Osteocyte (in vitro differentiated cells): ENCODE measurements around the gene MRPS14. TPM values are rescaled to one million over a fixed set of nuclear protein-coding genes. Genes with fewer than 3 reads are reported as not detected.

ENCODE experiments used
- DNase-seq: peaks from one replicate; pipeline ENCODE4 v3.0.0; 2021; ENCODE audit warnings: mixed read lengths; ENCODE audit not compliant: unreplicated experiment; ENCODE audit errors: extremely low spot score
- H3K27ac Mint-ChIP-seq: one replicate; pipeline ENCODE4 v1.8.0; 2021; ENCODE audit warnings: mild to moderate bottlenecking, mixed read lengths; ENCODE audit not compliant: unreplicated experiment
- H3K27me3 Mint-ChIP-seq: one replicate; pipeline ENCODE4 v1.8.0; 2021; ENCODE audit warnings: mixed read lengths; ENCODE audit not compliant: unreplicated experiment
- H3K36me3 Mint-ChIP-seq: one replicate; pipeline ENCODE4 v1.8.0; 2021; ENCODE audit warnings: mixed read lengths; ENCODE audit not compliant: unreplicated experiment
- H3K4me1 Mint-ChIP-seq: one replicate; pipeline ENCODE4 v1.8.0; 2021; ENCODE audit warnings: mixed read lengths; ENCODE audit not compliant: unreplicated experiment
- H3K4me3 Mint-ChIP-seq: one replicate; pipeline ENCODE4 v1.8.0; 2021; ENCODE audit warnings: mild to moderate bottlenecking, moderate library complexity, mixed read lengths; ENCODE audit not compliant: unreplicated experiment
- H3K9me3 Mint-ChIP-seq: one replicate; pipeline ENCODE4 v1.8.0; 2021; ENCODE audit warnings: mixed read lengths; ENCODE audit not compliant: unreplicated experiment
- CTCF ChIP-seq: fragments of 200-600 bp; sonication (generic); IDR thresholded peaks from 2 replicates; pipeline ENCODE4 v1.5.0; 2021; ENCODE audit warnings: antibody characterized with exemption, mild to moderate bottlenecking, moderate library complexity
- total RNA-seq: library from RNA; stranded (reverse); gene quantifications from 2 replicates; pipeline ENCODE4 v1.2.1, GENCODE V29; 2021

Gene MRPS14
- total RNA-seq, 1 donor from 2014 or later = 29.8 TPM

GRCh38 chr1:174976436-174977108, 46.7 kb downstream of the MRPS14 start:
- H3K9me3 Mint-ChIP-seq = no peaks in the 10 kb centered on the region
- no peak overlapping the region for H3K27ac Mint-ChIP-seq
- no peak for TF ChIP-seq CTCF
- H3K27me3 Mint-ChIP-seq = no peaks in the 10 kb centered on the region
- H3K4me3 Mint-ChIP-seq = no peak overlapping the region
- DNase-seq = no peak
- no peaks in the 10 kb centered on the region for H3K4me1 Mint-ChIP-seq
- peaks cover 7% of the 10 kb centered on the region for H3K36me3 Mint-ChIP-seq

- Mint-ChIP-seq H3K36me3 (peaks cover 4% of the 10 kb centered on the region), H3K27ac (no peak overlapping the region), H3K9me3 (no peaks in the 10 kb centered on the region), H3K4me1 (no peaks in the 10 kb centered on the region), H3K4me3 (no peak overlapping the region), H3K27me3 (no peaks in the 10 kb centered on the region)
- TF ChIP-seq CTCF = no peak
- DNase-seq = no peak
These were observed 47.5 kb downstream of the MRPS14 start for GRCh38 chr1:174975764-174976163.

DNA sequence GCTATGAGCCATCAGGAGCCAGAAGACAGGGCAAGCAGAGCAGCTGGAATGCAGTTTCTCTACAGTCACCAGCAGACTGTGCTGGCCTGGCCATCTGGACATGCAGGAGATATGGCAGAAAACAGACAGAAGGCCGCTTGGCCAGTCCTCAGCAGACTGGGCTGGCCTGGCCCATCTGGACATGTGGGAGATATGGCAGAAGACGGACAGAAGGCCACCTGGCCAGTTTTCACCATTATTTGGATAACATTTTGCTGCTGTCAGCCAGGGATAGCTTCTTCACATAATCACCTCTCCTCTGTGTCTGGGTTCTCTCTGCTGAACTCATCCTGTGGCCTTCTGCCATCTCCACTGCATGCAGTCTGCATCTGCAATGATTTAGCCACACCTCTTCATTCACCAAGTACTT, 48.5 kb downstream of the MRPS14 start:
- H3K27me3 Mint-ChIP-seq = no peaks in the 10 kb centered on the region
- no peaks in the 10 kb centered on the region for H3K4me1 Mint-ChIP-seq
- no peak for DNase-seq
- peaks cover 3% of the 10 kb centered on the region for H3K36me3 Mint-ChIP-seq
- H3K9me3 Mint-ChIP-seq = no peaks in the 10 kb centered on the region
- no peak overlapping the region for H3K4me3 Mint-ChIP-seq
- no peak overlapping the region for H3K27ac Mint-ChIP-seq
- no peak for TF ChIP-seq CTCF

DNA sequence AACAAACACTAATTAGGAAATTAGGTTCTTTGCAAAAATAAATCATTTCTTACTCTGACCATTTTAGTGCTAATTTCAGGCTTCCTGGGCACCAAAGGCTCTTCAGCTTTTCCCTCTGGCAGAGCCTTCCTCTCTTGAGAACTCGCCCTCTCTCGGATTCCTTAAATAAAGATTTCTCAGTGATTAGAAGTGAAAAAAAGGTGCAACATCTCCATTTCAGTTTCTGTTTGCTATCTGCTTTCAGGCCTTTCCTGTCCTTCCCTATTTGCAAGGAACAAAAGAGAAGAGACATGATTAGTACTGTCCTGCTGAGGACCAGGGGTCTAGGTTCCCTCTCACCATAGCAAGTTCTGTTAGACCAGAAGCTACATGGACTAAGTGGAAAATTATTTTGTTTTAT, 51.3 kb downstream of the MRPS14 start:
- peaks cover 3% of the 10 kb centered on the region for H3K36me3 Mint-ChIP-seq
- no peak for TF ChIP-seq CTCF
- H3K4me1 Mint-ChIP-seq = peaks cover 17% of the 10 kb centered on the region
- H3K27ac Mint-ChIP-seq = no peak overlapping the region
- H3K4me3 Mint-ChIP-seq = no peak overlapping the region
- H3K27me3 Mint-ChIP-seq = no peaks in the 10 kb centered on the region
- no peaks in the 10 kb centered on the region for H3K9me3 Mint-ChIP-seq
- DNase-seq = no peak

DNA sequence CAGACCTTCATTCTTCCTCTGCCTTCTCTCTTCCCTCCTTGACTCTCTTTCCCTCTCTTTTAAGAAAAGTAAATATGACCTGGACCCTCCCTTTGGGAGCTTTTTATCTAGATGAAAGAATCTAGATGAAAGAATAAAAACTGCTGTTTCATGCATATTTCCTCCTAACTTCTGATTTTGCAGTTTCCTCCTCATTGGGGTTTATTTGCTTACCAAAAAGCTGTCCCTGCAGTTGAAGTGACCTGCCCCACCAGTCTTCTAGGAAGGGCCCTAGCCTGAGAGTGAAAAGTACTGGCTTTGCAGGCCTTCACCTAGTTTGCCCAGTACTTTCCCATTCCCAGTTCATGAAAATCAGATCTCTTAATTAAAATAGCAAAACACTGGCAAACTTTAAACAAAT, 51.8 kb downstream of the MRPS14 start:
- DNase-seq = no peak
- peaks cover 3% of the 10 kb centered on the region for H3K36me3 Mint-ChIP-seq
- H3K4me1 Mint-ChIP-seq = peaks cover 17% of the 10 kb centered on the region
- H3K4me3 Mint-ChIP-seq = no peak overlapping the region
- no peak for TF ChIP-seq CTCF
- H3K27me3 Mint-ChIP-seq = no peaks in the 10 kb centered on the region
- H3K9me3 Mint-ChIP-seq = no peaks in the 10 kb centered on the region
- no peak overlapping the region for H3K27ac Mint-ChIP-seq
